ENCODE measurements around the gene CSF3.

CSF3 gene

DNA sequence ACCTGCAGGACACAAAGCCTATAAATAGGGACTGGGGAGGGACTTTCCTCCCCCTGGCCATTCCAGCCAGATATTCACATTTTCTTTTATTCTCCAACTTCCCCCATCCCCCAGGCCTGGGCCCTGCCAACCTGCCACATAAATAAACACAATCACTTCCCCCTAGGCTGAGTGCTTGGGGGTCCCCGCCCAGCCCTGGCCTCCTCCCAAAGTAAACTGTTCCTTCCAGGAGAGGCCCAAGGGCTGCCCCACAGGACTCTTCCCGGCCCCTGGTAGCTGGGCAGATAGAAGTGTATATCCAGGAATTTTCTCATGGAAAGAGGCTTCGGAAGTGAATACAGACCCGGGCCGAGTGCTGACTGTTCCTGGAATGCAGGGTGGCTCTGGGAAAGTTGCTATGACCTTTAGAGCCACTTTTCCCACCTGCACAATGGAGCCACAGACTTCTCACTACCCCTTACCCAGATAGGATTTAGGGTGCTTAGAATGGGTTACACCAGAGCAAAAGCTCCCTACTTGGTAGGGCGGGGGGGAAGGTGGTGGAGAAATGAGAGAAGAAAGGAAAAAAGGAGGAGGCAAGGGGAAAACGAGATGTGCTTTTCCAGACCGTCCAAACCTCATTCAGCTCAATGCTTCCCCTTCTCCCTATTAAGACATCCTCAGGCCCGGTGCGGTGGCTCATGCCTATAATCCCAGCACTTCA is 8.5 kb downstream of the CSF3 start:
- no peak for TF ChIP-seq ZNF70 (CRISPR knock-in tag; IDR thresholded peaks at IDR 0.05)
- TF ChIP-seq TCF4 (CRISPR knock-in tag; IDR thresholded peaks at IDR 0.05; ENCODE audit: borderline replicate concordance): no peak
- no peak for TF ChIP-seq ZFP30 (CRISPR knock-in tag; IDR thresholded peaks at IDR 0.05)
- no peak for TF ChIP-seq ZFP3 (CRISPR knock-in tag; IDR thresholded peaks at IDR 0.05)
- TF ChIP-seq OSR1 (CRISPR knock-in tag; IDR thresholded peaks at IDR 0.05): no peak
- TF ChIP-seq GLIS3 (CRISPR knock-in tag; IDR thresholded peaks at IDR 0.05): no peak
- no peak for TF ChIP-seq ISL1 (CRISPR knock-in tag; IDR thresholded peaks at IDR 0.05)
- no peak for TF ChIP-seq ZNF565 (CRISPR knock-in tag; conservative IDR thresholded peaks at IDR 0.05; ENCODE audit: low read depth)
- ATAC-seq: no peak

DNA sequence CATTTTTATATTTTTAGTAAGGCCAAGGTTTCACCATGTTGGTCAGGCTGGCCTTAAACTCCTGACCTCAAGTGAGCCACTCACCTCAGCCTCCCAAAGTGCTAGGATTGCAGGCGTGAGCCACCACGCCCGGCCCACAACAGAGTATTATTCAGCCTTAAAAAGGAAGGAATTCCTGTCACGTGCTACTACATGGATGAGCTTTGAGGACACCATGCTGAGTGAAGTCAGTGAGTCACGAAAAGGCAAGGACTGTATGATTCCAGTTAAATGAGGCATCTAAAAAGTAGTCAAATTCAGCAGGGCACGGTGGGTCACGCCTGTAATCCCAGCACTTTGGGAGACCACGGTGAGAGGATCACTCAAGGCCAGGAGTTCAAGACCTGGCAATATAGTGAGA is 9.7 kb downstream of the CSF3 start:
- no peak for TF ChIP-seq ZNF565 (CRISPR knock-in tag; conservative IDR thresholded peaks at IDR 0.05; ENCODE audit: low read depth)
- TF ChIP-seq GLIS3 (CRISPR knock-in tag; IDR thresholded peaks at IDR 0.05): no peak
- no peak for TF ChIP-seq CSDC2 (CRISPR knock-in tag; IDR thresholded peaks at IDR 0.05)
- TF ChIP-seq ZC3H10 (CRISPR knock-in tag; IDR thresholded peaks at IDR 0.05): no peak
- TF ChIP-seq SNAI2 (CRISPR knock-in tag; IDR thresholded peaks at IDR 0.05): no peak
- no peak for TF ChIP-seq RARB (CRISPR knock-in tag; IDR thresholded peaks at IDR 0.05)
- no peak for TF ChIP-seq BACH2 (CRISPR knock-in tag; IDR thresholded peaks at IDR 0.05; ENCODE audit: borderline replicate concordance)
- no peak for ATAC-seq

DNA sequence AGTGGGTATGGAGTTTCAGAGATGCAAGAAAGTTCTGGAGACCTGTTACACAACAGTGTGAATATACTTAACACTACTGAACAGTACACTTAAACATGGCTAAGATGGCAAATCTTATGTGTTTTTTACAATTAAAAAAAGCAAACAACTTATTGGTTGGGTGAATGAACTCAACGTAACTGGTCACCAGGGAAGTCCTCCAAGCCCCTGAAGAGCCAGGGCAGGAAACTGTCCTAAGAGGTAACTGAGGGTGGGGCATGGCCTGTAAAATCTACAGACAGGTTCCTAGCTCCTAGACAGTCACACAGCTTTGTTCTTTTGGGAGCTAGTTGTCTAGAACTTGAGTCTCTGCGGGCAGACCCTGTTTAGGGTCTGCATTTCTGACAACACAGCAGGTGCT is 10.3 kb downstream of the CSF3 start:
- no peak for ATAC-seq
- TF ChIP-seq ESRRG (CRISPR knock-in tag; IDR thresholded peaks at IDR 0.05) (no peak), ISL1 (CRISPR knock-in tag; IDR thresholded peaks at IDR 0.05) (no peak), SNAI2 (CRISPR knock-in tag; IDR thresholded peaks at IDR 0.05) (no peak), ZNF565 (CRISPR knock-in tag; conservative IDR thresholded peaks at IDR 0.05; ENCODE audit: low read depth) (no peak), TOX (CRISPR knock-in tag; IDR thresholded peaks at IDR 0.05; ENCODE audit: borderline replicate concordance) (no peak), GLIS3 (CRISPR knock-in tag; IDR thresholded peaks at IDR 0.05) (no peak)
- TF ChIP-seq, protein P1, sequence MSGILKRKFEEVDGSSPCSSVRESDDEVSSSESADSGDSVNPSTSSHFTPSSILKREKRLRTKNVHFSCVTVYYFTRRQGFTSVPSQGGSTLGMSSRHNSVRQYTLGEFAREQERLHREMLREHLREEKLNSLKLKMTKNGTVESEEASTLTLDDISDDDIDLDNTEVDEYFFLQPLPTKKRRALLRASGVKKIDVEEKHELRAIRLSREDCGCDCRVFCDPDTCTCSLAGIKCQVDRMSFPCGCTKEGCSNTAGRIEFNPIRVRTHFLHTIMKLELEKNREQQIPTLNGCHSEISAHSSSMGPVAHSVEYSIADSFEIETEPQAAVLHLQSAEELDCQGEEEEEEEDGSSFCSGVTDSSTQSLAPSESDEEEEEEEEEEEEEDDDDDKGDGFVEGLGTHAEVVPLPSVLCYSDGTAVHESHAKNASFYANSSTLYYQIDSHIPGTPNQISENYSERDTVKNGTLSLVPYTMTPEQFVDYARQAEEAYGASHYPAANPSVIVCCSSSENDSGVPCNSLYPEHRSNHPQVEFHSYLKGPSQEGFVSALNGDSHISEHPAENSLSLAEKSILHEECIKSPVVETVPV (CRISPR knock-in tag; IDR thresholded peaks at IDR 0.05): no peak
- TF ChIP-seq, protein P2, sequence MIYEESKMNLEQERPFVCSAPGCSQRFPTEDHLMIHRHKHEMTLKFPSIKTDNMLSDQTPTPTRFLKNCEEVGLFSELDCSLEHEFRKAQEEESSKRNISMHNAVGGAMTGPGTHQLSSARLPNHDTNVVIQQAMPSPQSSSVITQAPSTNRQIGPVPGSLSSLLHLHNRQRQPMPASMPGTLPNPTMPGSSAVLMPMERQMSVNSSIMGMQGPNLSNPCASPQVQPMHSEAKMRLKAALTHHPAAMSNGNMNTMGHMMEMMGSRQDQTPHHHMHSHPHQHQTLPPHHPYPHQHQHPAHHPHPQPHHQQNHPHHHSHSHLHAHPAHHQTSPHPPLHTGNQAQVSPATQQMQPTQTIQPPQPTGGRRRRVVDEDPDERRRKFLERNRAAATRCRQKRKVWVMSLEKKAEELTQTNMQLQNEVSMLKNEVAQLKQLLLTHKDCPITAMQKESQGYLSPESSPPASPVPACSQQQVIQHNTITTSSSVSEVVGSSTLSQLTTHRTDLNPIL (CRISPR knock-in tag; IDR thresholded peaks at IDR 0.05; ENCODE audit: low read depth): no peak

DNA sequence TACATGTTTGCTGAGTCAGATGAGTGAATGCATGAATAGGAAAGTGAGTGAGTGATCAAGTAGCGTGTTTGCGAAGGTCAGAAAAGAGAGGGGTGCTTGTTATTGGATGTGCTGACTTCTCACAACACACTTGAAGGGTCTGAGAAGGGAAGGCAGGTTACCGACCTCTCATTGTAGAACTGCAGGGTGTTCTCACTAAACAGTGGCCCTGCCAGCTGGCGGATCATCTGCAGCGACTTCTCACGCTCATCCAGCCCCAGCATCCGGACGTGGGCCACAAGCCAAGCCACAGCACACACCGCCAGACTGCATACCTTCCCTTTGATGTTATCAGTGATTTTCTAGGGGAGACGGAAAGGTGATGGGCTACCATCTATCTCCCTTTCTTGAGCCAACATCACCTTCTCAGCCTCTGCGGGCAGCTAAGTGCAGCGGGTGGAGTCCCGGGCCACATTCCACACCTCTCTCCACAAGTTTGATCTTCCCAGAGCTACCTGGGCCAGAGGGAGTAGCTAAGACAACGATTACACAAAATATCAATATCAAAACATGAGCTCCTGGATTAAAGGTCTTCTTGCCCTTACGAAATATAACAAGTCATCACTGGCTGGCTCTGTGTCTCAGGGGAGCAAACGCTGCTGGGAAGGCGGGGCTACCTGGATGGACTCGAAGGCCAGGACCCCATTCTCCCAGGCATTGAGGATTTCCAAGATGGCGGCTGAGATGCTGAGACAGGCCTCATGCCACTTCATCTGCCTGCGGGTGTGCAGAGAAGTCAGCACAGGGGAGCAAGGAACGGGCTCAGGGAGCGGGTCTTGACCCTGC is 11.0 kb downstream of the CSF3 start:
- ATAC-seq: no peak
- no peak for TF ChIP-seq ZFP30 (CRISPR knock-in tag; IDR thresholded peaks at IDR 0.05)
- no peak for TF ChIP-seq ZNF70 (CRISPR knock-in tag; IDR thresholded peaks at IDR 0.05)
- TF ChIP-seq ESRRG (CRISPR knock-in tag; IDR thresholded peaks at IDR 0.05): no peak
- no peak for TF ChIP-seq ARNTL (CRISPR knock-in tag; IDR thresholded peaks at IDR 0.05; ENCODE audit: borderline replicate concordance, low read depth)
- TF ChIP-seq BACH2 (CRISPR knock-in tag; IDR thresholded peaks at IDR 0.05; ENCODE audit: borderline replicate concordance): no peak
- TF ChIP-seq, protein P1 (CRISPR knock-in tag; IDR thresholded peaks at IDR 0.05): no peak
- TF ChIP-seq ZNF8 (CRISPR knock-in tag; IDR thresholded peaks at IDR 0.05): no peak
- TF ChIP-seq, protein P3, sequence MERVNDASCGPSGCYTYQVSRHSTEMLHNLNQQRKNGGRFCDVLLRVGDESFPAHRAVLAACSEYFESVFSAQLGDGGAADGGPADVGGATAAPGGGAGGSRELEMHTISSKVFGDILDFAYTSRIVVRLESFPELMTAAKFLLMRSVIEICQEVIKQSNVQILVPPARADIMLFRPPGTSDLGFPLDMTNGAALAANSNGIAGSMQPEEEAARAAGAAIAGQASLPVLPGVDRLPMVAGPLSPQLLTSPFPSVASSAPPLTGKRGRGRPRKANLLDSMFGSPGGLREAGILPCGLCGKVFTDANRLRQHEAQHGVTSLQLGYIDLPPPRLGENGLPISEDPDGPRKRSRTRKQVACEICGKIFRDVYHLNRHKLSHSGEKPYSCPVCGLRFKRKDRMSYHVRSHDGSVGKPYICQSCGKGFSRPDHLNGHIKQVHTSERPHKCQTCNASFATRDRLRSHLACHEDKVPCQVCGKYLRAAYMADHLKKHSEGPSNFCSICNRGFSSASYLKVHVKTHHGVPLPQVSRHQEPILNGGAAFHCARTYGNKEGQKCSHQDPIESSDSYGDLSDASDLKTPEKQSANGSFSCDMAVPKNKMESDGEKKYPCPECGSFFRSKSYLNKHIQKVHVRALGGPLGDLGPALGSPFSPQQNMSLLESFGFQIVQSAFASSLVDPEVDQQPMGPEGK (CRISPR knock-in tag; IDR thresholded peaks at IDR 0.05; ENCODE audit: borderline replicate concordance): no peak
- no peak for TF ChIP-seq PPARA (CRISPR knock-in tag; IDR thresholded peaks at IDR 0.05; ENCODE audit: borderline replicate concordance)
- TF ChIP-seq, protein P2 (CRISPR knock-in tag; IDR thresholded peaks at IDR 0.05; ENCODE audit: low read depth): no peak

Data from SK-N-SH treated with all-trans-retinoic acid at 6 μM for 48 hours (cell line).